ENCODE measurements around the gene ZBTB8B.

DNA sequence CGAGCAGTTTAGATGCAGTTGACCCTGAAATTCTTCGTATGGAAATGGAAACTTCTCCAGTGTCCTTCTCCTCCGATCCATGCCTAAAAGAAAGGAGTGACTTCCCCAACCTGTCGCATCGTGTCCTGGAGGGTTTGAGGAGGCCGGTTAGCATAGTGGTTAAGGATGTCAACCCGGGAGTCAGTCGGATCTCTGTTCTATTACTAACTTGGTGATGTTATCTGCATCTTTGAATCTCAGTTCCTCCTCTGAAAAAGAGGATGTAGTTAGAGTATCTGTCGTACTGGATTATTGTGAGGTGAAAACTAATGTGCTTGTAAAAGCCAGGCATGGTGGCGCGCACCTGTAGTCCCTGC lies 684 bp downstream of the ZBTB8B start:
- TF ChIP-seq, protein P1, sequence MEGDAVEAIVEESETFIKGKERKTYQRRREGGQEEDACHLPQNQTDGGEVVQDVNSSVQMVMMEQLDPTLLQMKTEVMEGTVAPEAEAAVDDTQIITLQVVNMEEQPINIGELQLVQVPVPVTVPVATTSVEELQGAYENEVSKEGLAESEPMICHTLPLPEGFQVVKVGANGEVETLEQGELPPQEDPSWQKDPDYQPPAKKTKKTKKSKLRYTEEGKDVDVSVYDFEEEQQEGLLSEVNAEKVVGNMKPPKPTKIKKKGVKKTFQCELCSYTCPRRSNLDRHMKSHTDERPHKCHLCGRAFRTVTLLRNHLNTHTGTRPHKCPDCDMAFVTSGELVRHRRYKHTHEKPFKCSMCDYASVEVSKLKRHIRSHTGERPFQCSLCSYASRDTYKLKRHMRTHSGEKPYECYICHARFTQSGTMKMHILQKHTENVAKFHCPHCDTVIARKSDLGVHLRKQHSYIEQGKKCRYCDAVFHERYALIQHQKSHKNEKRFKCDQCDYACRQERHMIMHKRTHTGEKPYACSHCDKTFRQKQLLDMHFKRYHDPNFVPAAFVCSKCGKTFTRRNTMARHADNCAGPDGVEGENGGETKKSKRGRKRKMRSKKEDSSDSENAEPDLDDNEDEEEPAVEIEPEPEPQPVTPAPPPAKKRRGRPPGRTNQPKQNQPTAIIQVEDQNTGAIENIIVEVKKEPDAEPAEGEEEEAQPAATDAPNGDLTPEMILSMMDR (IDR thresholded peaks at IDR 0.05; ENCODE audit: low read depth, low read length, poor library complexity, severe bottlenecking): no peak
- no peak for TF ChIP-seq EZH2phosphoT487 (IDR thresholded peaks at IDR 0.05; ENCODE audit: borderline replicate concordance, low read length)

Measured in DOHH2 (cell line).